GM18499 (cell line): ENCODE measurements around the gene XRCC6.
"Not testable (repeated sequence)": the region's sequence is repeated elsewhere in the genome, so short reads cannot be mapped to it uniquely, and the experiment has no call there.

Experiments
- ATAC-seq: cut with Tn5 transposase; IDR thresholded peaks from one replicate; pipeline ENCODE4 v1.9.1; 2021; ENCODE audit warnings: moderate number of reproducible peaks; ENCODE audit not compliant: insufficient read depth, unreplicated experiment

The XRCC6 gene

DNA sequence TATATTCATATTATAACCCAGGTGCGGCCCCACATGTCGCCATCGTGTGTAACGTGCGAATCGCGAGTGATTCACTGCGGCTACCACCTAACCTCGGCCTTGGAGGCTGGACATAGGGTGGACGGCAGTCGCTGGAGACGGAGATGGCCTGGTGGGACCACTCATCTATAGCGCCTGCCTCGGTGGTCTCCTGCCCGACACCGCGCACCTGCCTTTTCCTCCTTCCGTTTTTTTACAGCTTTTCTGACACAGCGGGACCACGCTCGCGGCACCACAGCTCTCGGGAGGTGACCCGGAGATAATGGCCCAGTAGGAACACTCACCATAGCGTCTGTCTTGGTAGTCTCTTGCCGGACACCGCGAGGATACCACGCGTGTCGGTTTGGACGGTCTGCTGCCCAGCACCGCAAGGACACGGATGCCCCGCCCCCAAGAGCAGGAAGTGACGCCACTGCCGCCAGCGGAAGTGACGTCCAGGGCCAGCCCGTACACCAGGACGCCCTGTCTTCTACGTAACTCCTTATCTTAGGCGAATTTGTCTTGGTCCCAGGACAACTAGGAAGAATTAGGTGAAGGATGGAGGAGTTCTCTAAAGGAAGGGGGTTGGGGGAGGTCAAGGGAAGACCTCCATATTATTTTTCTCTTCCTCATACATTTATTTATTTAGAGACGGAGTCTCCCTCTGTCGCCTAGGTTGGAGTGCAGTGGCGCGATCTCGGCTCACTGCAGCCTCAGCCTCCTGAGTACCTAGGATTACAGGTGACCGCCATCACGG, 61.1 kb downstream of the XRCC6 start:
- ATAC-seq, result no peak

DNA sequence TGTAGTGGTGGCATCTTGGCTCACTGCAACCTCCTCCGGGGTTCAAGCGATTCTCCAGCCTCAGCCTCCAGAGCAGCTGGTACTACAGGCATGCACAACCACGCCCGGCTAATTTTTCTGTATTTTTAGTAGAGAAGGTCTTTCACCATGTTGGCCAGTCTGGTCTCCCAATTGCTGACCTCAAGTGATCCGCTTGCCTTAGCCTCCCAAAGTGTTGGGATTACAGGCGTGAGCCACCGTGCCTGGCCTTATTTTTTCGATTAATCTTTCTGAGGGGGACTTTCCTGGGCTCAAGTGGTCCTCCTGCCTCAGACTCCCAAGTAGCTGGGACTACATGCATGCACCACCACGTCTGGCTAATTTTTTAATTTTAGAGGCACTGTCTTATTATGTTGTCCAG, 62.0 kb downstream of the XRCC6 start:
- no peak for ATAC-seq

DNA sequence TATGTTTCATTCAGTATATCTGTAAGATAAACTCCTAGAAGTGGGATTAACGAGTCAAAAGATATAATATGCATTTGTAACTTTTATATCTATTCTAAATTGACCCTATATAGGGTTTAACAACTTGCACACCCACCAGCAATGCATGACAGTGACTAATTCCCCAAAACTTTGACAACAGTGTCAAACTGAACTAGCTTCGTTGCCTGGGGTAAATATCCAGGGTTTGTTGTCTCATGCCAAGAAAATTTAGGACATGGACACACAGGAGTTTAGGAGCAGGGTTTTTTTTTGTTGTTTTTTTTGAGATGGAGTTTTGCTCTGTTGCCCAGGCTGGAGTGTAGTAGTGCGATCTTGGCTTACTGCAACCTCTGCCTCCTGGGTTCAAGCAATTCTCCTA, 62.5 kb downstream of the XRCC6 start:
- ATAC-seq, result no peak

GRCh38 chr22:41684194-41684593, 63.1 kb downstream of the XRCC6 start:
- no peak for ATAC-seq

- ATAC-seq, result not testable (repeated sequence)
Measured at GRCh38 chr22:41686890-41687289, 65.8 kb downstream of the XRCC6 start.

GRCh38 chr22:41687901-41688364, 66.8 kb downstream of the XRCC6 start:
- no peak for ATAC-seq

DNA sequence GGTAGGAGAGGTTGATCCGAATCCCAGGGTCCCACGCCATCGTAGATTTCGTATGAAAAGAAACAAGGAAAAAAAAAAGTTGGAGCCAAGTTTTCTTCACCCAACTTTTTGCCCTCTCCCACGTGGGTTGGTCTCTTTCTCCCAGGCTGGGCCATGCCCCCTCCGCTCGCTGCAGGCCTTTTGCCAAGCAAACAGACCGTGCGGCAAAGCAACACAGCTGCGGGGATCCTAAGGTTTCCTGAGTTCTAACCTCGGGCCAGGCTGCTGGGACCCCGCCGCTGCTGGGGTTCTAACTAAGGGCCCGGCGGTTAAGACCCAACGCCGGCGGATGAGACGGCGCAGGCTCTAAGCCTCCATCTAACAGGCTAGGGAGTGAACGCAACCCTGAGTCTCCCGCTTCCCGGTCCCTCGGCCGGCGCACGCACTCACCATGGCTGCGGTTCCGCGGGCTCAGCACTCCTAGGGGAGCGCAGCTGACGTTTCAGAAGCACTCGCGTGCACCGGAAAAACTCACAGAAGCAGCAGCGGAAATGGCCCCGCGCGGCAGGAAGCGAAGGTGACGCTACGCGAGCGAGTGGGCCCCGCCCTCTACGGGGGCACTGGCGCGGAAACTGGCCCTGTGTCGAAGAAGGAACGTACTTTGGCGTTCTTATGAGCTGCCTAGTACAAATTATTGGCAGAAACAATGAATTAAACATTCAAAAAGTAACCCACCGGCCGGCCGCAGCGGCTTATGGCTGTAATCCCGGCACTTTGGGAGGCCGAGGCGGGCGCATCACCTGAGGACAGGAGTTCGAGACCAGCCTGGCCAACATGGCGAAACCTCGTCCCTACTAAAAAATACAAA, 67.5 kb downstream of the XRCC6 start, which contains the start of gene SNU13:
TSS of gene SNU13 (minus strand) at position 503 of the 847 bp plus-strand sequence. CDS start at position 432, 71 bp downstream.
- ATAC-seq, result no peak

DNA sequence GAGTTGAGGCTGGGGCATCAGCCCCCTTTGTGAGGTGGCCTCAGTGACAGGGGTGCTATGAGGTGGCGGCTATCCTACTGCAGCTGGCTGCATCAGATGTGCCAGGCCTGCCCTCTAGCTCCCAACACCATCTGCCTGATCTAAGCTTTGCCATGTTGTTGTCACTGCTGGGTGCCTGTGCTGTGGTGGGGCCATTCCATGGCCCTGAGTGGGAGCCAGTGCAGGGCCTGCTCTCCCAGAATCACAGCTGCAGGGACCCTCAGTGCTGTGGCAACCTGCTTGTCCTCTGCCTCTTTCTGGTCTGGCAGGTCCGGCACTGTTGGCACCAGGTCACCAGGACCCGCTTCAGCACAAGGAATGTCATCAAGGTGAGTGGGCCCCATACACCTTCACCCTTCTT, 69.4 kb downstream of the XRCC6 start:
- ATAC-seq, result no peak

- ATAC-seq, result no peak
Measured at GRCh38 chr22:41695211-41695610, 74.1 kb downstream of the XRCC6 start.

DNA sequence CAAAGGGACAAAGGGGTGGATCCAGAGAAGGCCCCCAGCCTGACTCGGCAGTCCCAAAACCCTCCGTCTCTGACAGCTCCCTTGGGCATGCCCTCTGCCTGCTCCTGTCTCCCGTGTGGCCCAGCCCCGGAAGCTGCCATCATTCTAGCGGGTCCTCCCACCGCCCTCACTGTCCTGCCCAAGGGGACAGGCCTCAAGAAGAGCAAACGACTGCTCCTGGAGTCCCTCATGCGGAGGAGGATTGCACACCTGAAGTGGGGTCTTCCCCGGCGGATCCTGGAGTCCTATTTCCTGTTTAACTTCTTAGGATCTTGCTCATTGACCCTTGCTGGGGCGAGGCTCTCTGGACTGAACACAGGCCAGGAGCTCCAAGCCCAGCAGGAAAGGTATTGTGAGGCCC, 75.6 kb downstream of the XRCC6 start:
- ATAC-seq, result no peak

DNA sequence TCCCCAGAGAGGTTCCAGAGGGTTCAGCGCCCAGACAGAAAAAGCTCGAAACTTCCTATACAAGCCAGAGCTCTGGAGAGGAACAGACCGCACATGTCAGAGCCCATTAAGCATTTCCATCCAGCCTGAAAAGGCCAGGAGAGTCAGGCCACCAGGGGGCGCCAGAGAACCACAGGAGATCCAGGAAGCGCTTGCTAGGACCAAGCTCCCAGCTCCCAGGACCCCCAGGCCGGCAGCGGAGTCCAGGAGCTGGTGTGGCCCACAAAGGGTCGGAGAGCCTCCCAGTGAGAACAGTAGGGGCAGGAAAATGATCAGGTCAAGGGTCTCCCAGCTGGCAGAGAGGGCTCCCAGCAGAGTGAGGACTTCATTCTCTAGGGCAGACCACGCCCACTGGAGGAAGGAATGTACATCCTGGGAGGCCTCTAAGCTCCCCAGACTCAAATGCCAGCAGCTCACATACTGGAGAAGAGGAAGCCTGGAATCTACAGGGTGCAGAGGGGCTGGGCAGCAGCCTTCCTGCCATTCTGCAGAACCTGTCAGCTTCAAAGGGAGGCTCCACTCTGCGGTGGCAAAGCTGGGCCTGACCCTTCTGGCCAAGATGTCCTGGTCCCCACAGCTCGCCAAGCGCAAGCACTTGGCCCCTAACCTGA, 76.2 kb downstream of the XRCC6 start:
- ATAC-seq, result no peak

DNA sequence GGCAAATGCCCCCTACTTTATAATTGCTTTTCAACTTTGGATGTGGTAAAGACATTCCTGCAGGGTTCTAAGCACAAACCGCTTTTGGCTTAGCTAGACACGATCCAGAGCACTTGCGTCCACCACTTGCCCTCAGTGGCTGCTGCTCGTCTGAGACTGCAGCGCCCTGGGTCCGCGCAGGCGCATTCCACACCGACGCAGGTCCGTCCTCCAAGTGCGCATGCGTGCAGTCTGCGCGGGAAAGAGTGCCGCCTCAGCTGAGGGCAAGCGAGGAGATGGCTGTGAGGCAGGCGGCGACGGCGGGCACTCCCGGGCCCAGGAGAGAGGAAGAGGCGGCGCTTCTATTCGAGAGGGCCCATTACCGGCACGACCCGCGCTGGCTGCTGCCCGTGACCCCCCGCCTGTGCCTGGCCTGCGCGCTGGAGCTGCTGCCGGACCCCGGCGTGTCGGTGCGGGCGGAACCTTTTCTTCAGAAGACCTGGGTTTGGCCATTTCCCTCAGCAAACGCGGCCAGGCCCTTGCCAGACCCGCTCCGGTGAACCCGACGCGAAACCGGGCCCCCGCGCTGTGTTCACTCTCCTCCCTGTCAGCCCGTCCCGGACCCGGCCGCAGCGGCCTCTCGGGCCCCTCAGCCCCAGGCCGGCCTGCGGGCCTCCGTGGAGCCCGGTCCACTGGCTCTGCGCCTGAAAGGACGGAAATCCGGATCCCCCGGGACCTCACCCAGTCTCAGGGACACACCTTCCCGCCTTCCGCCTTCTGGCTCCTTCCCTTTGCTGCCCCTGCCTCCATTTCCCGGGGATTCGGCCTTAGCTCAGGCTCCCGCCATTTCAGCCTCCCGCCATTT, 78.4 kb downstream of the XRCC6 start, which contains the start of gene MEI1:
TSS of gene MEI1 (plus strand) at position 240 of the 844 bp plus-strand sequence. CDS start at position 276, 36 bp downstream.
- no peak for ATAC-seq

DNA sequence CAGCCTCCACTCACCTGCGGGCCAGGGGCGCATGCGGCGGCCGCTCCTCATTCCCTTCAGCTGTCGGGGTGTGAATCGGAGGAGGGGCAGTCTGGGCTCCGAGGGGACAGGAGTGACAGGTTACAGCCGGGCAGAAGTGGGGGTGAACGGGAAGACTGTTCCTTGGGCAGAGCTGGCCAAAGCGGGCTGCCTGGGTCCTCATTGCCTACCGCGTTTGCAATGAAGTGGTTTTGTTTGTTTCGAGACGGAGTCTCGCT, 78.9 kb downstream of the XRCC6 start:
- ATAC-seq, result no peak

DNA sequence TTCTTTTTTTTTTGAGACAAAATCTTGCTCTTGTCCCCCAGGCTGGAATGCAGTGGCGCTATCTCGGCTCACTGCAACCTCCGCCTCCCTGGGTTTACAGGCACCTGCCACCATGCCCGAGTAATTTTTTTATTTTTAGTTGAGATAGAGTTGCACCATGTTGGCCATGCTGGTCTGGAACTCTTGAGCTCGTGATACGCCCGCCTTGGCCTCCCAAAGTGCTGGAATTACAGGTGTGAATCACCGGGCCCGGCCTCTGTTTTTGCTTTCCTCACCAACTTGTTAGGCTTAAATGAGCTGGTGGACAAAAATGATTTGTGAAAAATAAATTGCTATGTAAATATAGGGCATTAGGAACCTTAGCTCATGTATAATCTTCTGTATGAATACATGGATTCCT, 81.7 kb downstream of the XRCC6 start:
- no peak for ATAC-seq

- ATAC-seq, result no peak
Measured at GRCh38 chr22:41709341-41709740, 88.2 kb downstream of the XRCC6 start.

DNA sequence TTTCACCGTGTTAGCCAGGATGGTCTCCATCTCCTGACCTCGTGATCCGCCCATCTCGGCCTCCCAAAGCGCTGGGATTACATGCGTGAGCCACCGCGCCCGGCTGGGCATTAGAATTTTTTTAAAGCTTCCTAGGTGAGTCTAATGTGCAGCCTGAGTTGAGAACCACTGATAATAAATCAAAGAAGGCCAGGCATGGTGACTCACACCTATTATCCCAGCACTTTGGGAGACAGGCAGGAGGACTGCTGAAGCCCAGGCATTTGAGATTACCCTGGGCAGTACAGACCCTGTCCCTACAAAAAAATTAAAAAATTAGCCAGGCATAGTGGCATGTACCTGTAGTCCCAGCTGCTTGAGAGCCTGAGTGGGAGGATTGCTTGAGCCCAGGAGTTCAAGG, 91.9 kb downstream of the XRCC6 start:
- no peak for ATAC-seq
